ENCODE results near the gene CHRNE.
A peak's percentile ranks its signal among the peaks of the same experiment; 100 is the strongest.
"Not testable (repeated sequence)": the region's sequence is repeated elsewhere in the genome, so short reads cannot be mapped to it uniquely, and the experiment has no call there.

The CHRNE gene

GRCh38 chr17:4932756-4933155 lies 29.9 kb upstream of the CHRNE start:
- no peak for TF ChIP-seq Cebpa-rat (IDR thresholded peaks at IDR 0.05)
- H3K27ac ChIP-seq, result no peak overlapping the region
- no peaks in the 10 kb centered on the region for H3K9me3 ChIP-seq
- H3K4me3 ChIP-seq, result no peak overlapping the region
- H3K9ac ChIP-seq, result no peak overlapping the region
- H3K4me1 ChIP-seq, result peaks cover 39% of the 10 kb centered on the region
- peaks cover 11% of the 10 kb centered on the region; the same call in 1 of the 2 replicates for H4K20me1 ChIP-seq
- H3K4me2 ChIP-seq, result no peak overlapping the region
- H3K27me3 ChIP-seq, result no peaks in the 10 kb centered on the region
- peaks cover 52% of the 10 kb centered on the region for H3K36me3 ChIP-seq

- Histone ChIP-seq H3K4me1 (peaks cover 31% of the 10 kb centered on the region), H3K27me3 (no peaks in the 10 kb centered on the region), H3K4me3 (no peak within 1 kb of the TSS), H3K36me3 (peaks cover 44% of the 10 kb centered on the region), H4K20me1 (peaks cover 11% of the 10 kb centered on the region; the same call in 1 of the 2 replicates), H3K27ac (no peak within 1 kb of the TSS), H3K9ac (no peak within 1 kb of the TSS), H3K4me2 (peak within 1 kb of the TSS; percentile 54), H3K9me3 (no peaks in the 10 kb centered on the region)
- no peak for TF ChIP-seq Cebpa-rat (IDR thresholded peaks at IDR 0.05)
Measured at GRCh38 chr17:4931963-4932362, 29.1 kb upstream of the CHRNE start, which contains the start of gene GP1BA. Gene GP1BA (plus strand): TSS chr17:4932277. CDS start chr17:4932605, 328 bp downstream.

DNA sequence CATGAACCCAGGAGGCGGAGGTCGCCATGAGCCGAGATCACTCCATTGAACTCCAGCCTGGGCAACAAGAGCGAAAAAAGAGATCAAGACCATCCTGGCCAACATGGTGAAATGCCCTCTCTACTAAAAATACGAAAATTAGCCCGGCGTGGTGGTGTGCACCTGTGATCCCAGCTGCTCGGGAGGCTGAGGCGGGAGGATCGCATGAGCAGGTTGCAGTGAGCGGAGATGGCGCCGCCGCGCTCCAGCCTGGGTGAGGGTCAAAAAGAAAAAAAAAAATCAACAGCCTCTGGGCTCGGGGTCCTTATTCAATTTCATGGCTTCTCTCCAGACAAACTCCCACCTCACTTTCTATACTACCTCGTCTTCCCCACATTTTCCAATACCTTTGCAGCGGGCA lies 26.0 kb upstream of the CHRNE start:
- Histone ChIP-seq H3K4me3 (no peak overlapping the region), H4K20me1 (0 out of 2 replicates have a peak, but pooled peaks cover 4% of the 10 kb centered on the region), H3K27me3 (no peaks in the 10 kb centered on the region), H3K4me2 (no peak overlapping the region), H3K9me3 (no peaks in the 10 kb centered on the region), H3K4me1 (peaks cover 19% of the 10 kb centered on the region), H3K27ac (no peak overlapping the region), H3K9ac (no peak overlapping the region), H3K36me3 (peaks cover 32% of the 10 kb centered on the region)
- no peak for TF ChIP-seq Cebpa-rat (IDR thresholded peaks at IDR 0.05)

DNA sequence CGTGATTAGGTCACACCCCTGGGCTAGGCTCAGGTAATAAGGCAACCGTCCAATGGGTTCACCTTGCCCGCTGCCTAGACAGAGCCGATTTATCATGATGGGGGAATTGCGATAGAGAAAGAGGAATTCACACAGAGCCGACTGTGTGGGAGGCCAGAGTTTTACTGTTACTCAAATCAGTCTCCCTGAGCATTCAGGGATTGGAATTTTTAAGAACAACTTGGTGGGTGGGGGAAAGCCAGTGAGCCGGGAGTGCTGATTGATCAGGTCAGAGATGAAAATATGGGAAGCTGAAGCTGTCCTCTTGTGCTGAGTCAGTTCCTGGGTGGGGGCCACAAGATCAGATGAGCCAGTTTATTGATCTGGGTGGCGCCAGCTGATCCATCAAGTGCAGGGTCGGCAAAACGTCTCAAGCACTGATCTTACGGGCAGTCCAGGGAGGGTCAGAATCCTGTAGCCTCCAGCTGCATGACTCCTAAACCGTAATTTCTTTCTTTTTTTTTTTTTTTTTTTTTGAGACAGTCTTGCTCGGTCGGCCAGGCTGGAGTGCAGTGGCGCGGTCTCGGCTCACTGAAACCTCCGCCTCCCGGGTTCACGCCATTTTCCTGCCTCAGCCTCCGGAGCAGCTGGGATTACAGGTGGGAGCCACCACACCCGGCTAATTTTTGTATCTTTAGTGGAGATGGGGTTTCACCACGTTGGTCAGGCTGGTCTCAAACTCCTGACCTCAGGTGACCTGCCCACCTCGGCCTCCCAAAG lies 23.9 kb upstream of the CHRNE start:
- H3K4me3 ChIP-seq, H3K27me3 ChIP-seq, H3K4me1 ChIP-seq, H3K27ac ChIP-seq, H4K20me1 ChIP-seq, H3K4me2 ChIP-seq, H3K9me3 ChIP-seq, H3K9ac ChIP-seq: not testable (repeated sequence)
- peaks cover 32% of the 10 kb centered on the region for H3K36me3 ChIP-seq

GRCh38 chr17:4921320-4921719 lies 18.4 kb upstream of the CHRNE start:
- no peak for TF ChIP-seq Cebpa-rat (IDR thresholded peaks at IDR 0.05)
- Histone ChIP-seq H3K9me3 (no peaks in the 10 kb centered on the region), H3K27me3 (no peaks in the 10 kb centered on the region), H3K4me1 (no peaks in the 10 kb centered on the region), H3K36me3 (0 out of 2 replicates have a peak, but pooled peaks cover under 1% of the 10 kb centered on the region), H3K4me3 (no peak overlapping the region), H3K4me2 (no peak overlapping the region), H3K27ac (no peak overlapping the region), H4K20me1 (no peaks in the 10 kb centered on the region), H3K9ac (no peak overlapping the region)

- Histone ChIP-seq H4K20me1 (no peaks in the 10 kb centered on the region), H3K9me3 (no peaks in the 10 kb centered on the region), H3K9ac (no peak overlapping the region), H3K4me2 (no peak overlapping the region), H3K36me3 (no peaks in the 10 kb centered on the region), H3K4me3 (no peak overlapping the region), H3K27ac (no peak overlapping the region), H3K4me1 (no peaks in the 10 kb centered on the region), H3K27me3 (no peaks in the 10 kb centered on the region)
- TF ChIP-seq Cebpa-rat (IDR thresholded peaks at IDR 0.05), result no peak
Measured at GRCh38 chr17:4920351-4921048, 17.6 kb upstream of the CHRNE start.

DNA sequence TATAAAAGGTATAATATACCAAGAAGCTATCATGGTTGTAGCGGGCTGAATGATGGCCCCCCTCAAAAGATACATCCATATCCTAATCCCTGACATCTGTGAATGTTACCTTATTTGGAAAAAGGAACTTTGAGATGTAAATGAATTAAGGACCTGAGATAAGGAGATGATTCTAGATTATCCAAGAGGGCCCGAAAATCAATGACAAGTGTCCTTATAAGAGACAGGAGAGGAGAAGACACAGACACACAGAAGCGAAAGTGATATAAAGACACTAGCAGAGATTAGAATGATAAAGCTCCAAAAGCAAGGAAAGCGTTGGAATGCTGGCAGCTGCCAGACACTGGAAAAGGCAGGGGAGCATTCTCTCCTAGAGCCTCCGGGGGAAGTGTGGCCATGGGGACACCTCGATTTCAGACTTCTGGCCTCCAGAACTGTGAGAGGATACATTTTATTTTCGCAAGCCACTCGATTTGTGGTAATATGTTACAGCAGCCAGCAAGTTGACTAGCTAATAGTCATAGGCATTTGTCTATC lies 16.7 kb upstream of the CHRNE start:
- Histone ChIP-seq H3K27me3 (no peaks in the 10 kb centered on the region), H3K4me1 (no peaks in the 10 kb centered on the region), H3K9me3 (no peaks in the 10 kb centered on the region), H3K4me2 (no peak overlapping the region), H3K27ac (no peak overlapping the region), H3K9ac (no peak overlapping the region), H3K4me3 (no peak overlapping the region), H4K20me1 (no peaks in the 10 kb centered on the region), H3K36me3 (no peaks in the 10 kb centered on the region)
- TF ChIP-seq Cebpa-rat (IDR thresholded peaks at IDR 0.05), result no peak

DNA sequence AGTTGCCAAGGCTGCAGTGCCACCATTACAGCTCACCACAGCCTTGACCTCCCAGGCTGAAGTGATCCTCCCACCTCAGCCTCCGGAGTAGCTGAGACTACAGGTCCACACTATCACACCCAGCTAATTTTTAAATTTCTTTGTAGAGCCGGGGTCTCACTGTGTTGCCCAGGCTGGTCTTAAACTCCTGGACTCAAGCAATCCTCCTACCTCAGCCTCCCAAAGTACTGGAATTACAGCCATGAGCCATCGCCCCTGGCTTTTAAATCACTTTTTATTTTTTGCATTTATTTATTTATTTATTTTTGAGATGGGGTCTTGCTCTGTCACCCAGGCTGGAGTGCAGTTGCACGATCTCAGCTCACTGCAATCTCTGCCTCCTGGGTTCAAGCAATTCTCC lies 11.7 kb upstream of the CHRNE start:
- not testable (repeated sequence) for H4K20me1 ChIP-seq, H3K4me2 ChIP-seq, H3K9ac ChIP-seq, H3K27ac ChIP-seq, H3K4me3 ChIP-seq, H3K27me3 ChIP-seq, H3K9me3 ChIP-seq, H3K36me3 ChIP-seq
- peaks cover 12% of the 10 kb centered on the region for H3K4me1 ChIP-seq

- H3K9ac ChIP-seq, result no peak overlapping the region
- peaks cover 17% of the 10 kb centered on the region for H3K4me1 ChIP-seq
- no peaks in the 10 kb centered on the region for H3K9me3 ChIP-seq
- no peak overlapping the region for H3K4me3 ChIP-seq
- no peaks in the 10 kb centered on the region for H3K36me3 ChIP-seq
- H3K27ac ChIP-seq, result no peak overlapping the region
- no peaks in the 10 kb centered on the region for H3K27me3 ChIP-seq
- no peak overlapping the region for H3K4me2 ChIP-seq
- H4K20me1 ChIP-seq, result no peaks in the 10 kb centered on the region
- TF ChIP-seq Cebpa-rat (IDR thresholded peaks at IDR 0.05), result no peak
Measured at GRCh38 chr17:4913994-4914393, 11.1 kb upstream of the CHRNE start.
